ENCODE results near the gene SIAE. TPM values are rescaled to one million over a fixed set of nuclear protein-coding genes. Genes with fewer than 3 reads are reported as not detected.

SIAE gene
- total and polyA plus RNA-seq, 10 donors, result 4.7 to 15.3 (median 10.7) TPM

- Histone ChIP-seq H3K27ac (no peak overlapping the region), H3K36me3 (peaks cover 0 to 20% (median 0%) of the 10 kb centered on the region in 6 donors), H3K27me3 (replicated peaks in 1 of 7) (no peaks in the 10 kb centered on the region), H3K9me3 (no peaks in the 10 kb centered on the region), H3K4me1 (peaks cover 1 to 36% (median 5%) of the 10 kb centered on the region in 6 donors), H3K4me3 (no peak overlapping the region)
- WGBS, 5 donors, result 90 to 99% (median 98%) methylated on average over 3 of the region's 3 CpGs
- TF ChIP-seq CTCF (IDR thresholded peaks at IDR 0.05 in 8 of 11, conservative IDR thresholded peaks at IDR 0.05 in 3 of 11) (no peak), POLR2AphosphoS5 (IDR thresholded peaks at IDR 0.05) (no peak), POLR2A (IDR thresholded peaks at IDR 0.05) (no peak)
- DNase-seq, result no peak
- intact Hi-C loops (cut with DNase I; ENCODE audit: low total_unique reads), result no loop called here
These were observed 5.9 kb downstream of the SIAE start for GRCh38 chr11:124667601-124668000.

GRCh38 chr11:124663861-124664260, 9.7 kb downstream of the SIAE start:
- DNase-seq, result no peak
- no peaks in the 10 kb centered on the region for H3K27me3 ChIP-seq (replicated peaks in 1 of 7)
- H3K27ac ChIP-seq, result no peak overlapping the region
- H3K4me1 ChIP-seq, result no peaks in the 10 kb centered on the region
- no peaks in the 10 kb centered on the region for H3K9me3 ChIP-seq
- peaks cover 0 to 29% (median 0%) of the 10 kb centered on the region in 6 donors for H3K36me3 ChIP-seq
- 89 to 93% (median 92%) methylated on average over 2 of the region's 2 CpGs for WGBS, 5 donors
- H3K4me3 ChIP-seq, result no peak overlapping the region
- TF ChIP-seq POLR2AphosphoS5 (IDR thresholded peaks at IDR 0.05), result no peak
- TF ChIP-seq POLR2A (IDR thresholded peaks at IDR 0.05), result no peak
- no peak for TF ChIP-seq CTCF (IDR thresholded peaks at IDR 0.05 in 8 of 11, conservative IDR thresholded peaks at IDR 0.05 in 3 of 11)
- intact Hi-C loops (cut with DNase I; ENCODE audit: low total_unique reads), result no loop called here

- TF ChIP-seq CTCF (IDR thresholded peaks at IDR 0.05 in 8 of 11, conservative IDR thresholded peaks at IDR 0.05 in 3 of 11) (no peak), POLR2A (IDR thresholded peaks at IDR 0.05) (no peak), POLR2AphosphoS5 (IDR thresholded peaks at IDR 0.05) (no peak)
- peaks cover 0 to 43% (median 0%) of the 10 kb centered on the region in 6 donors for H3K36me3 ChIP-seq
- no peak overlapping the region for H3K27ac ChIP-seq
- intact Hi-C loops (cut with DNase I; ENCODE audit: low total_unique reads), result no loop called here
- no peaks in the 10 kb centered on the region for H3K4me1 ChIP-seq
- 79 to 94% (median 90%) methylated on average over 4 of the region's 4 CpGs for WGBS, 5 donors
- no peaks in the 10 kb centered on the region for H3K27me3 ChIP-seq (replicated peaks in 1 of 7)
- DNase-seq, result no peak
- no peaks in the 10 kb centered on the region for H3K9me3 ChIP-seq
- H3K4me3 ChIP-seq, result no peak overlapping the region
These were observed 11.4 kb downstream of the SIAE start for GRCh38 chr11:124662106-124662505.

GRCh38 chr11:124661553-124661952, 12.0 kb downstream of the SIAE start:
- H3K4me3 ChIP-seq, result no peak overlapping the region
- no peak overlapping the region for H3K27ac ChIP-seq
- H3K27me3 ChIP-seq (replicated peaks in 1 of 7), result no peaks in the 10 kb centered on the region
- no peaks in the 10 kb centered on the region for H3K4me1 ChIP-seq
- no peaks in the 10 kb centered on the region for H3K9me3 ChIP-seq
- no peak for DNase-seq
- peaks cover 0 to 37% (median 0%) of the 10 kb centered on the region in 6 donors for H3K36me3 ChIP-seq
- intact Hi-C loops (cut with DNase I; ENCODE audit: low total_unique reads), result no loop called here
- no peak for TF ChIP-seq CTCF (IDR thresholded peaks at IDR 0.05 in 8 of 11, conservative IDR thresholded peaks at IDR 0.05 in 3 of 11)
- no peak for TF ChIP-seq POLR2AphosphoS5 (IDR thresholded peaks at IDR 0.05)
- TF ChIP-seq POLR2A (IDR thresholded peaks at IDR 0.05), result no peak

Measured in spleen (tissue), 11 donors.